ENCODE measurements around the gene BCL2L2.
"Not testable (repeated sequence)": the region's sequence is repeated elsewhere in the genome, so short reads cannot be mapped to it uniquely, and the experiment has no call there.

Gene BCL2L2

DNA sequence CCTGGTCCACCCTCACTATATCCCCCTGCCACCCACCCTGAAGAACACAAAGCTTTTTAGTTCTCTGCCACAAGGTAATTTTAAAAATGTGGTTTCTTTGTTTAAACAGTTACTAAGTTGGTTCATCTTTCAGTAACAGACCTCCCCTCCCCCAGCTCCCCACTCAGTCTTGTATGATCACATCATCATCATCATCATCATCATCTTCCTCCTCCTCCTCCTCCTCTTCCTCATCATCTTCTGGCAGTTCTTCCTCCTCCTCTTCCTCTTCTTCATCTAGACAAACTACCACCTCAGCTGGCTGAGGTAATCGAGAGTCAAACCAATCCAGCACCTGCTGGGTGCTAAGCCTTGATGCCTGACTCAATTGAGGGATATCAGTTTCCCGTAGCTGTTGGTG, 31.2 kb upstream of the BCL2L2 start:
- no peaks in the 10 kb centered on the region for H3K27me3 ChIP-seq (ENCODE audit: control insufficient read depth, insufficient read depth, low read length)
- no peaks in the 10 kb centered on the region for H3K4me1 ChIP-seq
- no peak overlapping the region for H3K27ac ChIP-seq
- no peak overlapping the region for H2AFZ ChIP-seq
- H3K9ac ChIP-seq = no peak overlapping the region
- no peak overlapping the region for H3K4me3 ChIP-seq (ENCODE audit: low read depth, low read length)
- no peaks in the 10 kb centered on the region for H3K9me3 ChIP-seq (ENCODE audit: control insufficient read depth, low read length)
- no peaks in the 10 kb centered on the region for H3K36me3 ChIP-seq (ENCODE audit: control insufficient read depth, insufficient read depth, low read length)
- no peak overlapping the region for H3K4me2 ChIP-seq (ENCODE audit: low read length)
- H3K79me2 ChIP-seq = peaks cover 7% of the 10 kb centered on the region
- TF ChIP-seq, protein P1, sequence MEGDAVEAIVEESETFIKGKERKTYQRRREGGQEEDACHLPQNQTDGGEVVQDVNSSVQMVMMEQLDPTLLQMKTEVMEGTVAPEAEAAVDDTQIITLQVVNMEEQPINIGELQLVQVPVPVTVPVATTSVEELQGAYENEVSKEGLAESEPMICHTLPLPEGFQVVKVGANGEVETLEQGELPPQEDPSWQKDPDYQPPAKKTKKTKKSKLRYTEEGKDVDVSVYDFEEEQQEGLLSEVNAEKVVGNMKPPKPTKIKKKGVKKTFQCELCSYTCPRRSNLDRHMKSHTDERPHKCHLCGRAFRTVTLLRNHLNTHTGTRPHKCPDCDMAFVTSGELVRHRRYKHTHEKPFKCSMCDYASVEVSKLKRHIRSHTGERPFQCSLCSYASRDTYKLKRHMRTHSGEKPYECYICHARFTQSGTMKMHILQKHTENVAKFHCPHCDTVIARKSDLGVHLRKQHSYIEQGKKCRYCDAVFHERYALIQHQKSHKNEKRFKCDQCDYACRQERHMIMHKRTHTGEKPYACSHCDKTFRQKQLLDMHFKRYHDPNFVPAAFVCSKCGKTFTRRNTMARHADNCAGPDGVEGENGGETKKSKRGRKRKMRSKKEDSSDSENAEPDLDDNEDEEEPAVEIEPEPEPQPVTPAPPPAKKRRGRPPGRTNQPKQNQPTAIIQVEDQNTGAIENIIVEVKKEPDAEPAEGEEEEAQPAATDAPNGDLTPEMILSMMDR (IDR thresholded peaks at IDR 0.05) = no peak

DNA sequence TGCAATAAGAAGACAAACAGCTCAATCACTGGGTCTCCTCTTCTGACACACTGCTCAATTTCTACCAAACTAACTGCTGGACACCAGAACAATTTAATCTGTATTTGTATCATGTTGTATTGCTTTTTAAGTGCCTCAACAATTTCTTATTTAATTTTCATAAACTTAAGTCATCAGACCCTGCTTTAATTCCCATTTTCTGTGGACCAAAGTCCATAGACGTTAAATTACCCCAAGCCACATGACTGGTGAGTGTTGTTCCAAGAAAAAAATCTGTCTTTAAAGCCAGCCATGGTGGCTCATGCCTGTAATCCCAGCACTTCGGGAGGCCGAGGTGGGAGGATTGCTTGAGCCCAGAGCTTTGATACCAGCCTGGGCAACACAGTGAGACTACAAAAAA, 29.4 kb upstream of the BCL2L2 start:
- no peak overlapping the region for H3K4me3 ChIP-seq (ENCODE audit: low read depth, low read length)
- H3K9ac ChIP-seq = no peak overlapping the region
- no peaks in the 10 kb centered on the region for H3K36me3 ChIP-seq (ENCODE audit: control insufficient read depth, insufficient read depth, low read length)
- H3K79me2 ChIP-seq = peaks cover 20% of the 10 kb centered on the region
- H3K27ac ChIP-seq = no peak overlapping the region
- H2AFZ ChIP-seq = no peak overlapping the region
- H3K4me2 ChIP-seq (ENCODE audit: low read length) = no peak overlapping the region
- TF ChIP-seq, protein P1 (IDR thresholded peaks at IDR 0.05) = no peak
- no peaks in the 10 kb centered on the region for H3K27me3 ChIP-seq (ENCODE audit: control insufficient read depth, insufficient read depth, low read length)
- H3K4me1 ChIP-seq = no peaks in the 10 kb centered on the region
- no peaks in the 10 kb centered on the region for H3K9me3 ChIP-seq (ENCODE audit: control insufficient read depth, low read length)

DNA sequence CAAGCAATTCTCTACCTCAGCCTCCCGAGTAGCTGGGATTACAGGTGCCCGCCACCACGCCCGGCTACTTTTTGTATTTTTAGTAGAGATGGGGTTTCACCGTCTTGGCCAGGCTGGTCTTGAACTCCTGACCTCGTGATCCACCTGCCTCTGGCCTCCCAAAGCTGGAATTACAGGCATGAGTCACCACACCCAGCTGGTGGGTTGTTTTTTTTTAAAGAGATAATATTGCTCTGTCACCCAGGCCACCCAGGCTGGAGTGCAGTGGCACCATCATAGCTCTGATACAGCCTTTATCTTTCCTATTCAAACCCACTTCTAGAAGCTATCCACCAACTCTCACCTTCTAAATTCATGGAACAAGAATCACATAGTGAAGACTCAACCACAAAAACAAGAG, 28.7 kb upstream of the BCL2L2 start:
- not testable (repeated sequence) for H3K4me2 ChIP-seq (ENCODE audit: low read length); H3K9ac ChIP-seq; H3K4me1 ChIP-seq; H3K9me3 ChIP-seq (ENCODE audit: control insufficient read depth, low read length); H3K36me3 ChIP-seq (ENCODE audit: control insufficient read depth, insufficient read depth, low read length); H3K4me3 ChIP-seq (ENCODE audit: low read depth, low read length); H2AFZ ChIP-seq; H3K27ac ChIP-seq; H3K27me3 ChIP-seq (ENCODE audit: control insufficient read depth, insufficient read depth, low read length)
- H3K79me2 ChIP-seq = peaks cover 20% of the 10 kb centered on the region

DNA sequence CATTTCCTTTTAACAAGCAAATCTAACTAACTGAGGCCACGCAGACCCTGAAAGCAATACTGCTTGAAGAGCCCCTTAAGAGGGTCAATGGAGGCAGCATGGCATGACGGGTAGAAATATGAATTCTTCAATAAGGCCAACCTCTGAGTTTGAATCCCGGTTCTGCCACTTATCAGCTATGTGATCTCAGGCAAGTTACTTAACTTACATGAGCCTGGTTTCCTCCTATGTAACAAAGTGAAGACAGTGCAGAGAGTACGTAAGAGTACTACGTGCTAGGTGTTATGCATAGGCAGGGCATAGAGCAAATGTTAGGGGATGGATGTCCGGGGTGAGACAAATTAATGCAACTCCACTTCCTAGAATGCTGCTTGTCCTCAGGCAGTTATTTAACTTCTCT, 25.4 kb upstream of the BCL2L2 start:
- H3K27ac ChIP-seq = no peak overlapping the region
- H3K9me3 ChIP-seq (ENCODE audit: control insufficient read depth, low read length) = no peaks in the 10 kb centered on the region
- no peaks in the 10 kb centered on the region for H3K27me3 ChIP-seq (ENCODE audit: control insufficient read depth, insufficient read depth, low read length)
- H3K9ac ChIP-seq = no peak overlapping the region
- no peak overlapping the region for H2AFZ ChIP-seq
- H3K4me3 ChIP-seq (ENCODE audit: low read depth, low read length) = no peak overlapping the region
- H3K79me2 ChIP-seq = peaks cover 23% of the 10 kb centered on the region
- no peaks in the 10 kb centered on the region for H3K4me1 ChIP-seq
- TF ChIP-seq, protein P1 (IDR thresholded peaks at IDR 0.05) = no peak
- no peaks in the 10 kb centered on the region for H3K36me3 ChIP-seq (ENCODE audit: control insufficient read depth, insufficient read depth, low read length)
- H3K4me2 ChIP-seq (ENCODE audit: low read length) = no peak overlapping the region

DNA sequence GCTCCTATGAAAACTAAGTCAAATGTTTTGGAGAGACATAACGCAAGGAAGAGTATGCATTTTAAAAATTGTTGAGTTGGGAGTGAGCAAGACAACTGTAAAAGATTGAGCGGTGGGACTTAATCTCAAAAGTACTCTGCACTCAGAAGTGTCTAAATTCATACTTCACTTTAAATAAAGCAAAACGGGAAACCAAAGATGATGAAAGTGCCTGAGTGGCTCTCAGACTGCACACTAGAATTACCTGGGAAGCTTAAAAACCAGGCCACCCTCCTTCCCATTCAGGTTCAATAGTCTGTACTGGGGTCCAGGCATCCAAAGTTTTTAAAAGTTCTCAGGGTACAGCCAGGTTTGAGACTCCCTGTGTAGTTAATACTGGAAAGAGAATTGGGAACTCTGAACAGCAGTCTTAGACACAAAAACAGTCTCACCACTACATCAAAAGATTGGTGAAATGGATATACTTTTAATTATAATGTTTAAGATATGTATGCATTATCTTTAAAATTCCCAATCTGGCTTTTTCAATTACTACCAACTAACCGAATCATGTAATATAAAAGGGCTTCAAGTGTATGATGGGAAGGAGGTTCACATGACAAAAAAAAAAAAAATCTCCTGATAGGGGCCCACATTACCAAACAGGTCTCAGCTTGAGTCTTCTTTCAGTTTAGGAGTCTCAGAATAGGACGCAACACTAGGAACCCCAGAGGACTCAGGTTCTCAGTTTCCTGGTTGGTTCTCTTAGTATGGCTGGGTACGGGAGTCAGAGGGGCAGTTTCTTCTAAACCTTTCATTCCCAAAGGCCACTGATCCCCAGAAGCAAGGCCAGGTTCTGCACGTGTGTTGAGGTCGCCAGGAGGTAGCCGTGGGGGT, 21.7 kb upstream of the BCL2L2 start:
- H3K36me3 ChIP-seq (ENCODE audit: control insufficient read depth, insufficient read depth, low read length) = no peaks in the 10 kb centered on the region
- H3K4me2 ChIP-seq (ENCODE audit: low read length) = peak overlapping the region; percentile 75
- H3K27ac ChIP-seq = peak overlapping the region; percentile 76
- H3K79me2 ChIP-seq = peaks cover 21% of the 10 kb centered on the region
- peak overlapping the region; percentile 94 for H2AFZ ChIP-seq
- no peaks in the 10 kb centered on the region for H3K9me3 ChIP-seq (ENCODE audit: control insufficient read depth, low read length)
- H3K4me3 ChIP-seq (ENCODE audit: low read depth, low read length) = peak overlapping the region; percentile 87
- H3K27me3 ChIP-seq (ENCODE audit: control insufficient read depth, insufficient read depth, low read length) = no peaks in the 10 kb centered on the region
- no peak overlapping the region for H3K9ac ChIP-seq
- TF ChIP-seq, protein P1 (IDR thresholded peaks at IDR 0.05) = no peak
- H3K4me1 ChIP-seq = peaks cover 5% of the 10 kb centered on the region

All from parathyroid adenoma (tissue), 2 donors.